HG02763 (cell line): Measurements from ENCODE around the gene ATP5PD.

Experiments used
- ATAC-seq: cut with Tn5 transposase; IDR thresholded peaks from one replicate; pipeline ENCODE4 v1.9.1; 2021; ENCODE audit warnings: mild to moderate bottlenecking, moderate library complexity; ENCODE audit not compliant: unreplicated experiment

ATP5PD gene

DNA sequence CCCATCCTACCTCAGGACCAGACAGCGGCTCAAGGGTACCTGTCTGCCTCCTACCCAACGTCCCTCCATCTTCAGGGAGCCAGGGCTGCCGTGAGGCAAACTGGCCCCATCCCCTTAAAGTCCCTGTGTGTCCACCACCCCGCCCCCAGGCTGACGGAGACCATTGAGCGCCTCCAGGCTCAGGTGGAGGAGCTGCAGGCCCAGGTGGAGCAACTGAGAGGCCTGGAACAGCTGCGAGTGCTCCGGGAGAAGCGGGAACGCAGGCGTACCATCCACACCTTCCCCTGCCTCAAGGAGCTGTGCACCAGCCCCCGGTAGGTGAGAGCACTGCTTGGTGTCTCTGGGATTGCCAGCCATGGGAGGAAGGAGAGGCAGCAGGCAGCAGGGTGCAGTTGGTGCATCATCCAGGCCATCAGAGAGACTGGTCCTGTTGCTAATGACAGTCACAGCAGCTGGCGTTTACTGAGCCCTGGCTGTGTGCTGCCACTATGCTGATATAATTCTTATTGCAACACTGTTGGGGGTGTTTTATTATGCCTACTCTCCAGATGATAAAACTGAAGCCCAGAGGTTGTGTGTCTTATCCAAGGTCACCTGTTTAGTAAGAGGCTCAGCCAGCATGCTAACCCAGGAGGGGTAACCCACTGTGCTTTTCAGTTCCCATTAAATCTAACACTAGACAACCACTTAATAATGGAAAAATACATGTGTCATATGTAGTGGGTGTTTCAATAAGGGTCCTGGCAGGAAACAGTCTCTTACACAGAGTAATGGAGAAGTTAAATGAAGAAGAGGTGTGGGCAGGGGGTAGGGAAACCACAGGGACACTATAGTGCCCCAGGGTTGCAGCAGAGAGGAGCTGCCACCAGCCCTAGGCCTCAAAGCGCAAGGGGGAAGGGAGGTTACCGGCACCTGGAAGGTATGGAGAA lies 44.6 kb downstream of the ATP5PD start:
- ATAC-seq, result no peak

DNA sequence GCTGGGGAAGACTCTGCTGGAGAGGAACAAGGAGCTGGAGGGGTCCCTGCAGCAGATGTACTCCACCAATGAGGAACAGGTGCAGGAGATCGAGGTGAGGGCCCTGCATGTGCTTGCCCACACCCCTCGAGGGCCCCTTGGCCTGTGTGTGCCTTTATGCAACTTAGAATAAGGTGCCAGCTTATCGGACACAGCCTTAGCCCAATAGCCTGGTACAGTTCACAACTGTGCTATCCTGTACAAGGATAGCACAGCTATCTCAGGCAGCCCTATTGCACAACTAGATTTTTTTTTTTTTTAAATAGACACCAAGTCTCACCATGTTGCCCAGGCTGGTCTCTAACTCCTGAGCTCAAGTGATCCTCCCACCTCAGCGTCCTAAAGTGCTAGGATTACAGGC lies 47.2 kb downstream of the ATP5PD start:
- ATAC-seq, result no peak

DNA sequence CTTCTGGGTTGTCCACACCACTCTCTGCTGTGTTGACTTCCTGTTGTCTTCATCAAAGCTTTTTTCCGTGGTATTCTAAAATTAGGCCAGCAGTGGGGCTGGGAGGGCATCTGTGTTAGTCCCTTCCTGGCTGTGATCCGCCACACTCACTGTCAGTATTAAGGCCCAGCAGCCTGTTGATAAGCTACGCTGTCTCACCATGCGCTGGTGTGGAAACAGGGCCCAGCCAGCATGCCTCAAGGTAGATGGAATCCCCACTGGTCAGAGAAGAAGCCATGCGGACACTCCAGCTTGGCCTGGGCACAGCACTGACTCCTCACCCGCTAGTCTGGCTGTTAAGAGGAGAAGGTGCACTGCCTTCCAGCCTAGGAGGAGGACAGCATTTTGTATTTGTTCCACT lies 48.0 kb downstream of the ATP5PD start:
- no peak for ATAC-seq

DNA sequence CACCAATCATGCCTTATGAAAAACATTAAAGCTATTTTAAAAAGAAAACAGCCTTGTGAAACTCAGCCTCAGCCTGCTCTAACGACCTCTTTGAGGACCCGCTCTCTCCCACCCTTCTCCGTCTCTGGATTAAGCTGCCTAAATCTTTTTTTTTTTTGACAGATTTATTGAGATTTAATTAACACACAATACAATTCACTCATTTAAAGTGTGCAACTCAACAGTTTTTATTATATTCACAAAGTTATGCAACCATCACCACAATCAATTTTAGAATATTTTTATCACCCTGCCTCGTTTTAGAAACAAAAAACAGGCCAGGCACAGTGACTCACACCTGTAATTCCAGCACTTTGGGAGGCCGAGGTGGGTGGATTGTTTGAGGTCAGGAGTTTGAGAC lies 50.9 kb downstream of the ATP5PD start:
- ATAC-seq, result no peak

DNA sequence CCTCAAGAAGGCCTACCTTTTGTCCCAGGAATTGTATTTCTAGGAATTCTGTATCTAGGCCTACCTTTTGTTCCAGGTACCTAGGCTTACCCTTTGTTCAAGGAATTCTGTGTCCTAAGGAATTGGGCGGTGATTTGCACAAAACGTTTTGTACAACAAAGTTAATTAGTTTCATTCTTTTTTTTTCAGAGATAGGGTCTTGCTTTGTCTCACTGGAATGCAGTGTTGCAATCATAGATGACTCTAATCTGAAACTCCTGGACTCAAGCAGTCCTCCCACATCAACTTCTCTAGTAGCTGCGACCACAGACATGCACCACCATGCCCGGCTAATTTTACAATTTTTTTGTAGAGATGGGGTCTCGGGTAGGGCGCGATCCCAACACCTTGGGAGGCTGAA lies 52.3 kb downstream of the ATP5PD start:
- no peak for ATAC-seq

DNA sequence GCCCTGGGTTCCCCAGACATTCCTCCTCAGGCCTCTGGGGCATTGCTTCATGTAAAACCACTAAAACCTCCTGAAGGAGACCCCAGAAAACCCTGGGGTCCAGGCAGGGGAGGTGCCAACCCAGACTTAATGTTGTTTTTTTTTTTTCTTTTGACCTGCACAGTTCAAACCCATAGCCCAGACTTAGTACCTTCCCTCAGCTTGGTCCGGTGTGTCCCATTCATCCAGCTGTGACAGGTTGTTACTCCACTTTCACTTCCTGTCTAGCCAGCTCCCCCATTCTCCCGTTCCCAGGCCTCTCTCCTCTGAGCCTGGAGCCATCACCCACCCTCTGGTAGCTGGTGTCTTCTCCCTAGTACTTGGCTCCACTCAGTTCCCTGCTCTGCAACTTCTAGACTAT lies 54.5 kb downstream of the ATP5PD start:
- ATAC-seq, result no peak

DNA sequence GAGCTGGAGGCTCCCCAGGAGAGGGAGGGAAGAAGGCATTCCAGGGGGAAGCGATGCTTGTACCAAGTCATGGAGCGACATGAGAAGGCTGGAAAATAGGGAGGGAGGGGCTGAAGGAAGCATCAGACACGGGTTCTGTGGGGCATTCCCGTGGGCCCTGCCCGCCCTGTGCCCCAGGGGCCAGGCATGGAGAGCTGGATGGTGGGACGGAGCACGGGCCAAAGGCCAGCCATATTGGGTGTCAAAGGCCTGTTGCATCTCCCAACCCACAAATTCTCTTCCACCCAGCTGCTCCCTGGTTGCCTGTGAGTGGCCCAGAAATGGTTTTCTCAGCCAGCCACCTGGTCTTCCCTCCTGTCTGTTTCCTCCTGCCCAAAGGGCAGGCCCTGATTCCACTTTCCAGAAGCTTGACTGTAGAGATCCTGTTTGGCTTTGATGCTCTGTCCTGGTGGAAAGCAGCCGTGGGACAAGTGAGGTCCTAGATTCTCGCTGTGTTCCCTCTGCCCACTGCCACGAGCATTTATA lies 56.1 kb downstream of the ATP5PD start:
- ATAC-seq, result no peak
